Right lobe of liver (tissue), 6 donors: ENCODE measurements around the gene PGD. TPM values are rescaled to one million over a fixed set of nuclear protein-coding genes. Genes with fewer than 3 reads are reported as not detected.

ENCODE experiments used
- ATAC-seq, 4 donors: fragments of 200-7000 bp; cut with Tn5 transposase; one replicate each; pipeline ENCODE4 v1.9.1; 2020; ENCODE audit warnings: mild to moderate bottlenecking in 4 of 4, moderate library complexity in 4 of 4
- DNase-seq, 3 donors: peaks; one replicate each; pipeline ENCODE4 v3.0.0-alpha.2; 2020
- H3K27ac ChIP-seq, 3 donors: fragments of 200-600 bp; one replicate each; pipeline ENCODE4 v1.8.0; 2022
- H3K27me3 ChIP-seq, 2 donors: fragments of 200-600 bp; one replicate each; pipeline ENCODE4 v1.8.0; 2022
- H3K36me3 ChIP-seq, 4 donors: fragments of 200-600 bp; sonication (generic) in 1 of 4; one replicate each; pipeline versions ENCODE4 v1.5.1 to v1.8.0; 2017 to 2022; ENCODE audit warnings: control low read depth in 1 of 4
- H3K4me1 ChIP-seq, 4 donors: fragments of 200-600 bp; sonication (generic) in 1 of 4; one replicate each; pipeline versions ENCODE4 v1.5.1 to v1.8.0; 2017 to 2022; ENCODE audit warnings: control low read depth in 1 of 4
- H3K4me3 ChIP-seq, 3 donors: fragments of 200-600 bp; one replicate each; pipeline ENCODE4 v1.8.0; 2022
- H3K9me3 ChIP-seq, 4 donors: fragments of 200-600 bp; sonication (generic) in 1 of 4; one replicate each; pipeline versions ENCODE4 v1.5.1 to v1.8.0; 2017 to 2022; ENCODE audit warnings: control low read depth in 1 of 4
- CTCF ChIP-seq, 4 donors: fragments of 200-600 bp in 3 of 4; fragments of 450-650 bp in 1 of 4; IDR thresholded peaks; one replicate each; pipeline versions ENCODE4 v1.5.1 to v1.8.0; 2016 to 2022; ENCODE audit warnings: antibody characterized with exemption in 4 of 4, mild to moderate bottlenecking in 2 of 4
- POLR2A ChIP-seq: fragments of 450-650 bp; IDR thresholded peaks from one replicate; pipeline ENCODE4 v1.6.1; 2017; ENCODE audit warnings: antibody characterized with exemption, mild to moderate bottlenecking
- WGBS: methylation state at CpG from one replicate; pipeline ENCODE4 v1.1.6; 2018; ENCODE audit warnings: low coverage, low lambda C conversion rate; ENCODE audit not compliant: insufficient coverage; ENCODE audit errors: missing lambda C conversion rate; 5-methylcytosine and 5-hydroxymethylcytosine counted together
- intact Hi-C, 2 donors: fragments of 100-400 bp; cut with DNase I; formaldehyde crosslinking; loops; one replicate each; pipeline versions ENCODE4 v1.11.2 to v1.14.1; 2022
- total RNA-seq, 6 experiments: library from RNA; depleted of rRNA in 2 of 6; stranded (reverse); fragments of >200 nt in 2 of 6; fragmentation: NEBNext Ultra II Directional in 3 of 6; extraction: Animal tissue kit (Norgen Biotek cat#: 25700) in 3 of 6; gene quantifications; one replicate each; pipeline versions ENCODE4 v1.1.0 to v1.2.4, GENCODE V29; 2016 to 2023
- donor health status: DM: no; HTN: yes; CAD: no.
- donor health status: DM: no; HTN: no; CAD: no.
- donor health status: DM: no; HTN: no; CAD: no.
- donor health status: DM: no; HTN: yes; CAD: no.
- donor health status: DM: no; HTN: yes; CAD: no.

Gene PGD
- total RNA-seq, 6 experiments from 2014 or later = 51.9 to 151 (median 72.0) TPM

GRCh38 chr1:10388387-10388715 is 10.5 kb upstream of the PGD start:
- intact Hi-C loops = no loop called here
- 25% methylated on average over 3 of the region's 3 CpGs for WGBS
- Histone ChIP-seq H3K9me3 (no peaks in the 10 kb centered on the region), H3K36me3 (no peaks in the 10 kb centered on the region), H3K27me3 (no peaks in the 10 kb centered on the region), H3K27ac (peak overlapping the region in 1 of 3 donors; percentile 64), H3K4me1 (peaks cover 0 to 26% (median 9%) of the 10 kb centered on the region in 4 donors), H3K4me3 (no peak overlapping the region)
- TF ChIP-seq CTCF (IDR thresholded peaks at IDR 0.05) = no peak
- no peak for TF ChIP-seq POLR2A
- DNase-seq (no peak), ATAC-seq (peak; percentile 84 to 87 (median 86))

GRCh38 chr1:10389271-10389973 is 9.4 kb upstream of the PGD start:
- ATAC-seq = no peak
- WGBS = 75% methylated on average over 5 of the region's 6 CpGs
- peak overlapping the region in 1 of 3 donors; percentile 64 for H3K27ac ChIP-seq

GRCh38 chr1:10396870-10397269 is 2.0 kb upstream of the PGD start:
- H3K9me3 ChIP-seq = no peaks in the 10 kb centered on the region
- H3K4me1 ChIP-seq = peaks cover 0 to 21% (median 5%) of the 10 kb centered on the region in 4 donors
- no peak for DNase-seq
- WGBS = 89% methylated on average over 3 of the region's 3 CpGs
- H3K27ac ChIP-seq = no peak overlapping the region
- peaks cover 0 to 1% (median 0%) of the 10 kb centered on the region in 4 donors for H3K36me3 ChIP-seq
- no peaks in the 10 kb centered on the region for H3K27me3 ChIP-seq
- no peak for ATAC-seq
- TF ChIP-seq CTCF (IDR thresholded peaks at IDR 0.05) (no peak), POLR2A (no peak)
- intact Hi-C loops = no loop called here
- H3K4me3 ChIP-seq = no peak overlapping the region

More at GRCh38 chr1:10389271-10389973, 9.4 kb upstream of the PGD start:
- H3K4me3 ChIP-seq = no peak overlapping the region
- H3K27me3 ChIP-seq = no peaks in the 10 kb centered on the region
- H3K36me3 ChIP-seq = no peaks in the 10 kb centered on the region
- H3K9me3 ChIP-seq = no peaks in the 10 kb centered on the region
- H3K4me1 ChIP-seq = peaks cover 0 to 26% (median 9%) of the 10 kb centered on the region in 4 donors
- intact Hi-C loops = no loop called here
- TF ChIP-seq POLR2A = no peak
- DNase-seq = no peak

- peak overlapping the region in 2 of 3 donors; percentile 13 to 94 for H3K27ac ChIP-seq
- intact Hi-C loops = no loop called here
- peaks cover 0 to 21% (median 5%) of the 10 kb centered on the region in 4 donors for H3K4me1 ChIP-seq
- no peaks in the 10 kb centered on the region for H3K27me3 ChIP-seq
- peak overlapping the region; percentile 86 to 96 (median 96) for H3K4me3 ChIP-seq
- peaks cover 0 to 16% (median 4%) of the 10 kb centered on the region in 4 donors for H3K36me3 ChIP-seq
- no peaks in the 10 kb centered on the region for H3K9me3 ChIP-seq
- TF ChIP-seq CTCF (IDR thresholded peaks at IDR 0.05) = no peak
- TF ChIP-seq POLR2A = no peak
- DNase-seq = no peak
- ATAC-seq = no peak
- WGBS = 2% methylated on average over 16 of the region's 34 CpGs
These were observed 558 bp upstream of the PGD start for GRCh38 chr1:10398278-10398733.

- ATAC-seq (peak in 3 of 4 donors; percentile 2 to 6 (median 2)), DNase-seq (peak in 2 of 3 donors; percentile 40 to 66)
- no peak for TF ChIP-seq POLR2A
- no peak for TF ChIP-seq CTCF (IDR thresholded peaks at IDR 0.05)
- Histone ChIP-seq H3K36me3 (peaks cover 0 to 28% (median 10%) of the 10 kb centered on the region in 4 donors), H3K27ac (peak overlapping the region; percentile 73 to 94 (median 87)), H3K9me3 (no peaks in the 10 kb centered on the region), H3K4me1 (peaks cover 0 to 21% (median 5%) of the 10 kb centered on the region in 4 donors), H3K4me3 (peak overlapping the region; percentile 86 to 96 (median 96)), H3K27me3 (no peaks in the 10 kb centered on the region)
- intact Hi-C loops = no loop called here
- WGBS = 2% methylated on average over 24 of the region's 42 CpGs
These were observed 629 bp downstream of the PGD start for GRCh38 chr1:10399444-10399941.
